ENCODE measurements around the gene HID1. TPM values are rescaled to one million over a fixed set of nuclear protein-coding genes. Genes with fewer than 3 reads are reported as not detected.

The HID1 gene
- total RNA-seq, 4 donors from 2014 or later, result 4.6 to 21.9 (median 10.8) TPM

DNA sequence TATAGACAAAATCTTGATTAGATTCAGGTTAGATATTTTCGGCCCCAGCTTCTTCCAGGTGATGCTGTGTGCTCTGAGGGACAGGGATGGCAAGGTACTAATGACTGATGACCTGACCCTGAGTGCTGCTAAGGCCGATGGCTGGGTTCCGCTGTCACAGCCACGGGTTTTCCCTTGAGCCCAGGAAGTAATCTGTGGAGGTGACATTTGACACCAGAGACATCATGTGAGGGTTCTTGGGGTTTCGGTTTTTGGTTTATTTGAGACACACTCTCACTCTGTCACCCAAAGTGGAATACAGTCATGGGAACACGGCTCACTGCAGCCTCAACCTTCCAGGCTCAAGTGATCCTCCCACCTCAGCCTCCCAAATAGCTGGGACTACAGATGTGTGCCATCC is 27.0 kb downstream of the HID1 start:
- no peaks in the 10 kb centered on the region for H3K36me3 ChIP-seq
- no peaks in the 10 kb centered on the region for H3K9me3 ChIP-seq
- 23 to 27% methylated on average over 3 to 5 of the region's 6 CpGs for WGBS, 2 donors (ENCODE audit: low coverage in 1 of 2)
- ATAC-seq, result no peak
- H3K27me3 ChIP-seq, result peaks cover 89% of the 10 kb centered on the region
- H3K4me1 ChIP-seq, result no peaks in the 10 kb centered on the region
- H3K4me3 ChIP-seq, result no peak overlapping the region
- TF ChIP-seq EP300 (IDR thresholded peaks at IDR 0.05) (no peak), POLR2A (IDR thresholded peaks at IDR 0.05) (no peak), POLR2AphosphoS5 (IDR thresholded peaks at IDR 0.05) (no peak), CTCF (IDR thresholded peaks at IDR 0.05) (no peak)
- no peak overlapping the region for H3K27ac ChIP-seq

- TF ChIP-seq EP300 (IDR thresholded peaks at IDR 0.05), result no peak
- no peak for TF ChIP-seq POLR2AphosphoS5 (IDR thresholded peaks at IDR 0.05)
- TF ChIP-seq CTCF (IDR thresholded peaks at IDR 0.05), result no peak
- TF ChIP-seq POLR2A (IDR thresholded peaks at IDR 0.05), result no peak
- Histone ChIP-seq H3K27me3 (peaks cover 84% of the 10 kb centered on the region), H3K9me3 (no peaks in the 10 kb centered on the region), H3K27ac (no peak overlapping the region), H3K4me1 (no peaks in the 10 kb centered on the region), H3K36me3 (no peaks in the 10 kb centered on the region), H3K4me3 (no peak overlapping the region)
- ATAC-seq, result no peak
- WGBS, 2 donors (ENCODE audit: low coverage in 1 of 2), result 76 to 85% methylated on average over 5 to 8 of the region's 13 CpGs
Observed at GRCh38 chr17:74943808-74944522, 28.6 kb downstream of the HID1 start.

GRCh38 chr17:74941128-74941725 is 31.3 kb downstream of the HID1 start:
- peaks cover 0 to 3% (median 1%) of the 10 kb centered on the region in 3 donors for H3K4me1 ChIP-seq
- ATAC-seq, result no peak
- 50% methylated on average over 2 of the region's 21 CpGs; no CpG with 5 or more reads in 1 of the 2 donors for WGBS, 2 donors (ENCODE audit: low coverage in 1 of 2)

GRCh38 chr17:74939534-74939933 is 33.0 kb downstream of the HID1 start:
- Histone ChIP-seq H3K9me3 (no peaks in the 10 kb centered on the region), H3K27ac (no peak overlapping the region), H3K36me3 (no peaks in the 10 kb centered on the region), H3K4me1 (peaks cover 0 to 13% (median 5%) of the 10 kb centered on the region in 3 donors), H3K4me3 (no peak overlapping the region), H3K27me3 (peaks cover 93% of the 10 kb centered on the region)
- WGBS, 2 donors (ENCODE audit: low coverage in 1 of 2), result 48 to 51% methylated on average over 7 to 8 of the region's 8 CpGs
- ATAC-seq, result no peak
- no peak for TF ChIP-seq EP300 (IDR thresholded peaks at IDR 0.05)
- no peak for TF ChIP-seq POLR2A (IDR thresholded peaks at IDR 0.05)
- no peak for TF ChIP-seq CTCF (IDR thresholded peaks at IDR 0.05)
- TF ChIP-seq POLR2AphosphoS5 (IDR thresholded peaks at IDR 0.05), result no peak

More at GRCh38 chr17:74941128-74941725, 31.3 kb downstream of the HID1 start:
- H3K27ac ChIP-seq, result no peak overlapping the region
- no peaks in the 10 kb centered on the region for H3K9me3 ChIP-seq
- H3K27me3 ChIP-seq, result peaks cover 86% of the 10 kb centered on the region
- no peaks in the 10 kb centered on the region for H3K36me3 ChIP-seq
- TF ChIP-seq POLR2AphosphoS5 (IDR thresholded peaks at IDR 0.05), result no peak
- TF ChIP-seq EP300 (IDR thresholded peaks at IDR 0.05), result no peak
- no peak for TF ChIP-seq CTCF (IDR thresholded peaks at IDR 0.05)
- no peak for TF ChIP-seq POLR2A (IDR thresholded peaks at IDR 0.05)
- no peak overlapping the region for H3K4me3 ChIP-seq
